Activated CD8-positive, alpha-beta memory T cell treated with anti-CD3 and anti-CD28 coated beads, Interleukin-2, amount 50 U/mL, for 1 hour (primary cell): ENCODE results near the gene GRIN3B.
"Not testable (repeated sequence)": the region's sequence is repeated elsewhere in the genome, so short reads cannot be mapped to it uniquely, and the experiment has no call there.

Experiments used
- DNase-seq: peaks from one replicate; pipeline ENCODE4 v3.0.0-alpha.2; 2020; ENCODE audit errors: extremely low read depth

Gene GRIN3B

DNA sequence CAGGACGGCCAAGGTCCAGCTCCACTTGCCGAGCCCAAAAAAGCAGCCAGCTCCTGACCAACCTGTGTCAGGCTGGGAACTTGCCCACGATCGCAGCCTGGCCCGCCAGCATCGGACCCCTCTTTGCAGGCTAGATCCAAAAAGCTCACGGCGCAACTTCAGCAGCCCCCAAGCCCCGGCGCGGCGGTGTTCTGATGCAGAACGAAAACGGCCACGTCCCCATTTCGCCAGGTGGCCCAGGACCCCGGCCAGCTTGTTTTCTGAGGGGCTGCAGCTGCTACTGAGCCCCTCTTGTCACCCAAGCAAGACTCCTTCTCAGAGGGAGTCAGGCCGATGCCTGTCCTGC is 19.4 kb downstream of the GRIN3B start:
- DNase-seq = no peak

DNA sequence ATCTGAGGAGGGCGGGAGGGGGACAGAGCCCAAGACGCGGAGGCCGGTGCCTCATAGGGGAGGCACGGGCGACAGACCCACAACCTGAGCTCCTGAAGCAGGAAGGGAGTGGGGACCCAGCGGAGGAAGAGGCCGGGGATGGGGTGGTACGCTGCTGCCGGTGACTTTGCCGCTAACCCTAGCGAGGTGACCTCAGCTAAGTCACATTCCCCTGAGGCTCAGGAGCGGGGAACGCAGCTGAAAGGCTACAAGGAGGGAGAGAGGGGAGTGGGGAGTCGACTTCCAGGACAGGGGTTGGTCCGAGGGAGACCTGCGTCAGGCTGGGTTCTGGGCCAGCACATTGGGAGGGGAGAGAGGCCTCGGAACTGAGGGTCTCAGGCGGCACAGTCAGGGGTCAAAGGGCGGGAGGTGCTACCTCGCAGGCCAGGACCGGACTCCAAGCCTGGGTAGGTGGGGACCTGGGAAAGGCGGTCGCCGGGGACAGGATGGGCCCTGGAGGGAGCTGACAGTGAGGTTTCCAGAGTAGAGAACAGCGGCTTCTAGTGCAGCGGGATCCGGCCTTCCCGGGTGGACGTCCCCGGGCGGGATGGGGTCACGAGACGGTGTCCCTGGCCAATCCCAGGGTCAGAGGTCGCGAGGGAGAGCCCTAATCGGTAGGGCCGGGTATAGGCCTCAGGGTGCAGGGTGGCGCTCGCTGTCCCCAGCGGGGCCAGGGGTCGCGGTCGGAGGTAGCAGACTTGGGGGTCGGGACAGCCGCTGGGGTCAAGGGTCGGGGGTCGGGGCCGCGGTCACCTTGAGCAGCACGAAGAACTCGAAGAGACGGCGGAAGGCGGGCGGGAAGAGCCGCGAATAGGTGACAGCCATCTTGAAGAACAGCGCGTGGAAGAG is 20.0 kb downstream of the GRIN3B start:
- no peak for DNase-seq

- peak; percentile 98 for DNase-seq
Observed at GRCh38 chr19:1020868-1021425, 20.7 kb downstream of the GRIN3B start, which contains the start of gene TMEM259. TMEM259 (minus strand) TSS chr19:1021123; CDS start chr19:1020996, 127 bp downstream.

GRCh38 chr19:1023883-1024188 is 23.6 kb downstream of the GRIN3B start:
- DNase-seq = not testable (repeated sequence)

DNA sequence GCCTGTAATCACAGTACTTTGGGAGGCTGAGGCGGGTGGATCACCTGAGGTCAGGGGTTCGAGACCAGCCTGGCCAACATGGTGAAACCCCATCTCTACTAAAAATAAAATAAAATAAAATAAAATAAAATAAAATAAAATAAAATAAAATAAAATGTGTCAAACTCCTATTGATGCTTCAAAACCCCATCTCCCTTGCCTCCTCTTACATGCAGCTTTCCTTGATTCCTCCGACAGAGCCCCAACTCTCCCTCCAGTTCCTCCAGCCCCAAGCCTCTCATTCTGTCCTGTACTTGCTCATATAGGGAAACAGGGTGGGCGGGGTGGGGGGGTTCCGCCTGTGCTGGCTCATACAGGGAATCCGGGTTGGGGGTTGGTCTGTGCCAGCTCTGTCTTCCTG is 24.9 kb downstream of the GRIN3B start:
- not testable (repeated sequence) for DNase-seq

GRCh38 chr19:1025960-1026782 is 26.0 kb downstream of the GRIN3B start, which contains the start of gene CNN2:
CNN2 (plus strand) TSS chr19:1026608; CDS start chr19:1026662, 54 bp downstream.
- no peak for DNase-seq

DNA sequence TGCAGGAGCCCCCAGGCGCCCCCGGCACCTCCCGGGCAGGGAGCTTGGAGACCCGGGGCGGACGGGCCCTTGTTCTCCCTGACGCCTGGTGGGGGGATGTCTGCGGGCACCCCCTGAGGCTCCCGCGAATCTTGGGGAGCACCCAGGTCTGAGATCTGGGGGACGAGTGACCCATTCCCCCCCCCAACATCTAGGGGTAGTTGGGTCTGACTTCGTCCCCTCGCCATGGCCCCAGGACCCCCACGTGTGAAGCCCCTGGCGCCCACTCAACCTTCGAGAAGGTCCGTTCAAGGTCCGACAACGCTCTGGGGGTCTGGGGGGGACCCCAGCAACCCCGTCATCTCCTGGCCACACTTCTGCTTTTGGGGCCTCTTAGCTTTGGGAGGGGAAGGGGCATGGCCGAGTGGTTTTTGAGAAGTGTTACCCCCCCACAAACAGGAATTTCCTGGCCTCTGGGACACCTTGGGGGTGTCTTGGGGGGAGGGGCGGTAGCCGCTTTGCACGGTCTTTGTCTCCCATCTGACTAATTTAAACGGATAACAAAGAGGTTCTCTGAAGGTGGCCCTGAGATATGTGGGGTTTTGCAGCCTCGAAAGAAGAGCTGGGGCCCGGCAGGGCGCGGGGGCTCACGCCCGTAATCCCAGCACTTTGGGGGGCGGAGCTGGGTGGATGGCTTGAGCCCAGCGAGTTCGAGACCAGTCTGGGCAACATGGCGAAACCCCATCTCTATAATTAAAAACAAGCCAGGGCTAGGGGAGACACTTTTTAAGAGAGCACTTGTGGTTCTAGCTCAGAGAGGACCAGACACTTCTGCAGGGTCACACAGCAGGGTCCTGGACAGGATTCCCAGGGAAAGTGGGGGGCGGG is 26.8 kb downstream of the GRIN3B start:
- DNase-seq = no peak

DNA sequence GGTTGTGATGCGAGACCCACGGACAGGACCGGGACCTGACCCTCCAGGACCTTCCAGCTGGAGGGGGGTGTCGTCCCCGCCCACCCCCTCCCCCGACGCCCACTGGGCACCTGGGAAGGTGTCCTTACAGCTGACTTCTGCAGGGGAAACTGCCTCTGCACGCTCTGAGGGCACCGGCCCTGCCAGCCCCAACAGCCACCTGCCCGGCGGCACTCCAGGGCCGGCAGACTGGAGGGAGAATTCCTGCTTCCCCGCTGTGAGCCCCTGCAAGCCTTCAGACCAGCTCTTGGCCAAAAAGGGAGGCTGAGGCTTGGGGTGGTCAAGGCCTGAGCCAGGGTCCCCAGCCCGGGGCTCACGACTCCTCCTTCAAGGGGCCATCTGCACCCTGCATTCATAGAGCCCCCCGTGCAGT is 27.4 kb downstream of the GRIN3B start:
- no peak for DNase-seq

DNA sequence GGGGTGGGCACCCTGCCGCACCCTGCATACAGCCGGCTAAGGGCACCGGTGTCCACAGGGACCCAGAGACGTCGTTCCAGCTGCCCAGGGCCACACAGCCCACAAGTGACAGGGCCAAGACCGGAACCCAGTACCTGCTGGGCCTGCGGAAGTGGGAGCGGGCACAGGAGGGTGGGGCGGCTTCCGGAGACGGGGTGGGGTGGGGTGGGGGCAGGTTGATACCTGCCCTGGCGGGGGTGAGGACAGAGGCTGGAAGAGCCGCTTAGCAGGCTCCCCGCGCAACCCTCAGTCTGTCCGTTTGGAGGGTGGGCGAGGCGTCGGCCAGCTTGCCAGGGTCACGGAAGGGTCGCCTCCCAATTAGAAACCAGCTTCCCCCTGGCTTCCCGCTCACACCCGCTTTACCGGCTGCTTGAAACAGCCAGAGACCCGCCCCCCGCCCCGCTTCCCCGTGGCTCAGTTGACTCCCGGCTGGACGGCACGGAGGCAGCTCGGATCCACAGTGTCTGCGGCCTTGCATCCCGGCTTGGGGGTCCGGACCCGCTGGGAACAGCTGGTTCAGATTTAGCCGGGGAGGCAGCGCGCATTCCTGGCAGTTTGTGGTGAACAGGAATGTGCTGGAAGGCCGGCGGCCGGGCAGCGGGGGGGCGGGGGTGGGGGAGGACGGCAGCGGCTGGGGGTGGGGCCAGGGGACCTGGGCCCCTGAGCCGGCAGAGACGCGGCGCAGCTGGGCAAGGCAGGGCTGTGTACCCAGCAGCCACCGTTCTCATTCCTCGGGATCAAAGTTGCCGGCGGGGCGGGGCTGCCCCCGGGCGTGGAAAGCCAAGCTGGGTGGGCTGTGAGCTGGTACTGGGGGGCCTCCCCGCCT is 28.1 kb downstream of the GRIN3B start:
- no peak for DNase-seq

GRCh38 chr19:1032264-1032867 is 32.1 kb downstream of the GRIN3B start:
- no peak for DNase-seq

GRCh38 chr19:1035998-1036621 is 35.9 kb downstream of the GRIN3B start:
- no peak for DNase-seq

DNA sequence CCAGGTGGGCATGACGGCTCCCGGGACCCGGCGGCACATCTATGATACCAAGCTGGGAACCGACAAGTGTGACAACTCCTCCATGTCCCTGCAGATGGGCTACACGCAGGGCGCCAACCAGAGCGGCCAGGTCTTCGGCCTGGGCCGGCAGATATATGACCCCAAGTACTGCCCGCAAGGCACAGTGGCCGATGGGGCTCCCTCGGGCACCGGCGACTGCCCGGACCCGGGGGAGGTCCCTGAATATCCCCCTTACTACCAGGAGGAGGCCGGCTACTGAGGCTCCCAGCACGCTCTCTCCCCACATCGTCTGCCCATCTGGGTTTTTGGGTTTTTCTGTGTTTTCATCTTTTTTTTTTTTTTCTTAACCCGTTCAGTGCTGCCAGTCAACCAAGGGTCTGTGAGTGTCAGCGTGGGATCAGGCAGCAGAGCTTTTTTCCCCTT is 37.4 kb downstream of the GRIN3B start:
- DNase-seq = no peak

GRCh38 chr19:1038978-1039645 is 38.9 kb downstream of the GRIN3B start:
- no peak for DNase-seq

DNA sequence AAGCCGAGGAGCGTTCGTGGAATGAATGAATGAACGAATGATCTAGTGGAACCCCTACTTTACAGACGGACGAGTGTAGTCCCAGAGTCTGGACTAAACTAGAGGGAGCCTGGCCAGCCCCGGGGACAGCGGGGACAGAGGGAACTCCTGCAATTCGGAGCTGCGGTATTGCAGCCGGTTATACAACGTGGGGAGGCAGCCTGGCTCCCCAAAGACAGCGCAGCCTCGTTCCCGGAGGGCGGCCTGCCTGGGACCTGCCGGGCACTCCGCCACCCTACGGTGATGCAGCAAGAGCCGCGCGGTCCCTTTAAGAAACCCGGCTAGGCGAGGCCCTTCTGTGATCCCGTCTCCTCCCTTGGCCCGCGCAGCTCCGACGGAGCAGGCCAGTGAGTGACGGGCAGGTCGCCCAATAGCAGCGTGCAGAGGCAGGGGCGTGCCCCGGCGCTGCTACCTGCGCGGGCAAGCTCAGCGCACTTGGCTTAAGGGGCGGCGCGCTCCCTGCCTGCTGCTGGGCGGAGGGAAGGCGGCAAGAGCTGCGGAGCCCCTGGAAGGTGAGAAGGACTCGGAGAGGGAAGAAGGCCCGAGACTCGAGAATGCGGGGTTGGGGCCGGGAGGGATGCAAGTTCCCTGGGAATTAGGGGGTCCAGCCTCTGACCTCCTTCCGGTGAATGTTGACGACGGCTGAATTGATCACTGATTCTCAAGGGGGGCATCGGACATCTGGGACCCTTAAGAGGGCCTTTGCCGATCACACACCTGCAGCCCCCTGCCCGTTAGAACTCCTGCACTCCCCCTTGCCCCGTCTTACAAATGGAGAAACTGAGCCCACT is 39.6 kb downstream of the GRIN3B start, which contains the start of gene ABCA7:
ABCA7 (plus strand) TSS at position 462 of the 830 bp plus-strand sequence. CDS start 1,255 bp downstream, outside the sequence.
- DNase-seq = peak; percentile 93

DNA sequence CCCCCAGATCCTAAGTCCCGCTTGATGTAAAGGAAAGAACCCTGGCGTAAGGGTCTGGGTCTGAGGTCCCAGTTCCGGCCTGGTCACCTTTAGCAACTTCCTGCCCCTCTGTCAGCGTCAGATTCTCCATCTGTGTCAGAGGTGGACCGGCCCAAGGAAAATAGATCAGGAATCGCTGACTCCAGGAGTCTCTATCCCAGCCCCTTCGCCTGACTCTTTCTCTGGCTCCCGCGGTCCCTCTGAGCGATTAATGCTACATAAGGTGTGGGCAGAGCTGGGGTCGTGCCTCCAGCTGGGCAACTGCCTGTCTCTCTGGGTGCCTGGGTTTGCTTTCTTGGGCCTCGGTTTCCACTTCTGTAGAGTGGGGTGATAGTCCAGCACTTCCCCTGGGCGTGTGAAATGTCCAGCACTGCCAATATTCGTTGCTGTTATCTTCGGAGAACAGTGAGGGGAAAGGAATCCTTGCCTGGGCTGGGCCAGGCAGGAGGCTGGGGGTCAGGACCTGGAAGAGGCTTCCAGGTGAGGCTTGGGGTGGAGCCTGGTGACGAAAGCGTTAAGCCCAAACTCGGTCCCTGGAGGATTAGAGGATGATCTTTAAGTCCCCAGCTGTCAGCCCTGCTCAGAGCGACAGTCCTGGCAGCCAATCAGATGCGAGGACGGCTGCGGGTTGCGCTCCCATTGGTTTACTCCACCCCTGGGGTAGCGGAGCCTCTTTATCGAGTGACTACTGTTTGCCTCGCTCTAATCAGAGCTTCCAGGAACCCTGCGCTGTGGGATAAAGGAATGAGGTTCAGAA is 40.5 kb downstream of the GRIN3B start:
- DNase-seq = peak; percentile 68

- DNase-seq = no peak
Observed at GRCh38 chr19:1041272-1041834, 41.1 kb downstream of the GRIN3B start.
